ENCODE results near the gene ADAT3. TPM values are rescaled to one million over a fixed set of nuclear protein-coding genes. Genes with fewer than 3 reads are reported as not detected.

The ADAT3 gene
- total and polyA plus RNA-seq, 7 donors = 0.33 to 17.4 (median 6.2) TPM

- Histone ChIP-seq H3K27ac (no peak overlapping the region), H3K4me1 (no peaks in the 10 kb centered on the region), H3K27me3 (no peaks in the 10 kb centered on the region), H3K4me3 (no peak overlapping the region), H3K9me3 (no peaks in the 10 kb centered on the region), H3K36me3 (peaks cover 32 to 67% (median 49%) of the 10 kb centered on the region in 4 donors)
- intact Hi-C loops (cut with DNase I) = no loop called here
- TF ChIP-seq EP300 (IDR thresholded peaks at IDR 0.05) = no peak
- TF ChIP-seq POLR2AphosphoS5 (IDR thresholded peaks at IDR 0.05) = no peak
- no peak for TF ChIP-seq CTCF (IDR thresholded peaks at IDR 0.05)
- TF ChIP-seq POLR2A (IDR thresholded peaks at IDR 0.05) = no peak
- 79 to 92% methylated on average over 17 of the region's 17 CpGs for WGBS, 2 donors
- DNase-seq = no peak
Observed at GRCh38 chr19:1917146-1917545, 11.9 kb downstream of the ADAT3 start.

GRCh38 chr19:1917926-1918325 lies 12.7 kb downstream of the ADAT3 start:
- Histone ChIP-seq H3K4me1 (no peaks in the 10 kb centered on the region), H3K27ac (no peak overlapping the region), H3K9me3 (no peaks in the 10 kb centered on the region), H3K27me3 (no peaks in the 10 kb centered on the region), H3K36me3 (peaks cover 28 to 62% (median 46%) of the 10 kb centered on the region in 4 donors), H3K4me3 (no peak overlapping the region)
- TF ChIP-seq POLR2AphosphoS5 (IDR thresholded peaks at IDR 0.05) (no peak), EP300 (IDR thresholded peaks at IDR 0.05) (no peak), CTCF (IDR thresholded peaks at IDR 0.05) (no peak), POLR2A (IDR thresholded peaks at IDR 0.05) (no peak)
- DNase-seq = no peak
- intact Hi-C loops (cut with DNase I) = no loop called here
- 96% methylated on average over 25 of the region's 25 CpGs for WGBS, 2 donors

GRCh38 chr19:1918975-1919374 lies 13.8 kb downstream of the ADAT3 start:
- TF ChIP-seq CTCF (IDR thresholded peaks at IDR 0.05) = no peak
- TF ChIP-seq POLR2A (IDR thresholded peaks at IDR 0.05) = no peak
- no peak for TF ChIP-seq POLR2AphosphoS5 (IDR thresholded peaks at IDR 0.05)
- no peak for TF ChIP-seq EP300 (IDR thresholded peaks at IDR 0.05)
- no peaks in the 10 kb centered on the region for H3K4me1 ChIP-seq
- H3K27ac ChIP-seq = no peak overlapping the region
- no peak for DNase-seq
- peaks cover 24 to 59% (median 42%) of the 10 kb centered on the region in 4 donors for H3K36me3 ChIP-seq
- no peaks in the 10 kb centered on the region for H3K9me3 ChIP-seq
- intact Hi-C loops (cut with DNase I) = no loop called here
- 95 to 96% methylated on average over 28 of the region's 28 CpGs for WGBS, 2 donors
- H3K27me3 ChIP-seq = no peaks in the 10 kb centered on the region
- H3K4me3 ChIP-seq = no peak overlapping the region

- TF ChIP-seq POLR2A (IDR thresholded peaks at IDR 0.05) (no peak), CTCF (IDR thresholded peaks at IDR 0.05) (no peak), POLR2AphosphoS5 (IDR thresholded peaks at IDR 0.05) (no peak), EP300 (IDR thresholded peaks at IDR 0.05) (no peak)
- WGBS, 2 donors = 95 to 96% methylated on average over 19 of the region's 19 CpGs
- no peak for DNase-seq
Observed at GRCh38 chr19:1920644-1921043, 15.4 kb downstream of the ADAT3 start.

GRCh38 chr19:1921326-1921725 lies 16.1 kb downstream of the ADAT3 start:
- no peak for DNase-seq
- H3K9me3 ChIP-seq = no peaks in the 10 kb centered on the region
- H3K27ac ChIP-seq = no peak overlapping the region
- no peak for TF ChIP-seq POLR2AphosphoS5 (IDR thresholded peaks at IDR 0.05)
- no peak for TF ChIP-seq POLR2A (IDR thresholded peaks at IDR 0.05)
- no peak for TF ChIP-seq CTCF (IDR thresholded peaks at IDR 0.05)
- TF ChIP-seq EP300 (IDR thresholded peaks at IDR 0.05) = no peak
- intact Hi-C loops (cut with DNase I) = no loop called here
- H3K36me3 ChIP-seq = peaks cover 24 to 65% (median 48%) of the 10 kb centered on the region in 4 donors
- H3K27me3 ChIP-seq = no peaks in the 10 kb centered on the region
- H3K4me1 ChIP-seq = no peaks in the 10 kb centered on the region
- H3K4me3 ChIP-seq = no peak overlapping the region
- WGBS, 2 donors = 95 to 98% methylated on average over 19 of the region's 19 CpGs

More at GRCh38 chr19:1920644-1921043, 15.4 kb downstream of the ADAT3 start:
- Histone ChIP-seq H3K27me3 (no peaks in the 10 kb centered on the region), H3K4me3 (no peak overlapping the region), H3K4me1 (no peaks in the 10 kb centered on the region), H3K27ac (no peak overlapping the region), H3K9me3 (no peaks in the 10 kb centered on the region), H3K36me3 (peaks cover 24 to 61% (median 48%) of the 10 kb centered on the region in 4 donors)
- intact Hi-C loops (cut with DNase I) = no loop called here

Data from sigmoid colon (tissue), 7 donors.